Measurements from ENCODE around the gene GBF1.

GBF1 gene

DNA sequence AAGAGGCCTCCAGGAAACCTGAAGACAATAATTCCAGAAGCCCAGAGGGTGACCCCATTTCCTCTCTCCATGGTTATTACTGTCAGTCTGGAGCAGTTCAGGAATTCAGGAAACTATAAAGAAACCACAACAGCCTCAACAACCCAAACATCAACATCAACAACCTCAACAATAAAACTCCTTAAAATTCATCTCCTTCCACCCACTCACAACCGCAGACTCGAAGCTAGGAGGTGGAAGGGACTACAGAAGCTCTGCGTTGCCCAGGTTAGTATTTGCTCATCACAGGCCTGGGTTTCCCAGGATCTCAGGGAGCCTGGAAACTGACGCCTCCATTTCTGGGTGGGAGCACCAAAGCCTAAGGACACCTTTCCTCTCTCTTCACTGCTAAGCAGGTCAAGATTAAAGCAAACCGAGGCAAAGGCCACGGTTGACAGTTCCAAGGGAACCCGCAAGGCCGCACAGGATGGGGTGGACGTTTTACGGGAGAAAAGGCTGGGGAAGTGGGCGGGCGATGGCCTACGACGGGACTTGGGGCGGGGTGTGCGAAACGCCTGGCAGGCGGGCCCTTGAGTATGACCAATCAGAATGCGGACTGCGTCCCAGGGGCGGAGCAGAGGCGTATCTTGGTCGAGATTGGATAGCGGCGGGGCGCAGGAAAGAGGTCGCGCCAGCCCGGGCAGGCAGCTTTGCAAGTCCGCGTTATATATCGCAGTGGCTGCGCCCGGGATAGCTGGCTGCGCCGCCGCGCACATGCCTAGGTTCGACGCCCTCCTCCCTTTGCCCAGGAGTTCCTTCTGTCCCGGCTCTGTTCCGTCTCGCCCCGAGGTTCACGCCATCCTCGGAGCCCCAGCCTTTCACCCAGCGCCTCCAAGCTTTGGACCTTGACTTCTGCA is 19.4 kb upstream of the GBF1 start, which contains the start of gene ELOVL3:
ELOVL3 (plus strand) TSS at position 654 of the 896 bp plus-strand sequence. CDS start 250 bp downstream, outside the sequence.
- ATAC-seq (ENCODE audit: insufficient read depth, low read depth) (peak; percentile 93), DNase-seq (peak; percentile 85)
- Histone ChIP-seq H4K20me1 (ENCODE audit: insufficient read depth, low read length) (no peaks in the 10 kb centered on the region), H3K4me3 (ENCODE audit: low read depth in 1 of 2, low read length in 2 of 2) (no peak within 1 kb of the TSS), H3K27me3 (ENCODE audit: insufficient read depth, low read length, poor library complexity) (peaks cover 23% of the 10 kb centered on the region), H3K36me3 (ENCODE audit: insufficient read depth, low read length) (no peaks in the 10 kb centered on the region), H3K27ac (ENCODE audit: low read length) (no peak within 1 kb of the TSS), H3K9ac (ENCODE audit: low read depth, low read length) (no peak within 1 kb of the TSS), H2AFZ (ENCODE audit: low read depth, low read length) (no peak within 1 kb of the TSS; the same call in none of the 2 replicates), H3K4me1 (ENCODE audit: insufficient read depth, low read length) (peaks cover 6% of the 10 kb centered on the region), H3K79me2 (ENCODE audit: insufficient read depth, low read length) (no peaks in the 10 kb centered on the region), H3K9me3 (ENCODE audit: insufficient read depth, low read length, severe bottlenecking) (no peaks in the 10 kb centered on the region), H3K4me2 (ENCODE audit: insufficient read depth, low read length) (peak within 1 kb of the TSS; percentile 27; the same call in 1 of the 2 replicates)
- TF ChIP-seq EZH2 (IDR thresholded peaks at IDR 0.05; ENCODE audit: borderline replicate concordance, low read depth, low read length, severe bottlenecking) = no peak
- no peak for TF ChIP-seq CTCF (IDR thresholded peaks at IDR 0.05; ENCODE audit: borderline replicate concordance, extremely low read depth, low read length, poor library complexity, severe bottlenecking)

DNA sequence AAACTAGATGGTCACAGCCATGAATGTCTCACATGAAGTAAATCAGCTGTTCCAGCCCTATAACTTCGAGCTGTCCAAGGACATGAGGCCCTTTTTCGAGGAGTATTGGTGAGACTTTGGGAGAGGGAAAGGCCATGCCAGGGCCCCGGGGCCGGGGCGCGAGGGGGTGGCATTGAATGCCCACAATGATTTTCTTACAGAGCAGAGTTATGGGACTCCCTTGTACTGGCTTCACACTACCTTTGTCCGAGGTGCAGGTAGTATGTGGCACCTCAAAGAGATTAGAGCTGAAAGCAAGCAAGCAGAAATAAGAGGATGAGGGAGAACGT is 18.8 kb upstream of the GBF1 start:
- ATAC-seq (ENCODE audit: insufficient read depth, low read depth) = no peak
- H3K9me3 ChIP-seq (ENCODE audit: insufficient read depth, low read length, severe bottlenecking) = no peaks in the 10 kb centered on the region
- no peaks in the 10 kb centered on the region for H3K79me2 ChIP-seq (ENCODE audit: insufficient read depth, low read length)
- peak overlapping the region; percentile 27; the same call in 1 of the 2 replicates for H3K4me2 ChIP-seq (ENCODE audit: insufficient read depth, low read length)
- H2AFZ ChIP-seq (ENCODE audit: low read depth, low read length) = no peak overlapping the region
- TF ChIP-seq CTCF (IDR thresholded peaks at IDR 0.05; ENCODE audit: borderline replicate concordance, extremely low read depth, low read length, poor library complexity, severe bottlenecking) = no peak
- TF ChIP-seq EZH2 (IDR thresholded peaks at IDR 0.05; ENCODE audit: borderline replicate concordance, low read depth, low read length, severe bottlenecking) = no peak
- no peak overlapping the region for H3K4me3 ChIP-seq (ENCODE audit: low read depth in 1 of 2, low read length in 2 of 2)
- no peak for DNase-seq
- H3K27me3 ChIP-seq (ENCODE audit: insufficient read depth, low read length, poor library complexity) = peaks cover 23% of the 10 kb centered on the region
- no peak overlapping the region for H3K27ac ChIP-seq (ENCODE audit: low read length)
- no peak overlapping the region for H3K9ac ChIP-seq (ENCODE audit: low read depth, low read length)
- H3K36me3 ChIP-seq (ENCODE audit: insufficient read depth, low read length) = no peaks in the 10 kb centered on the region
- H3K4me1 ChIP-seq (ENCODE audit: insufficient read depth, low read length) = peaks cover 6% of the 10 kb centered on the region
- no peaks in the 10 kb centered on the region for H4K20me1 ChIP-seq (ENCODE audit: insufficient read depth, low read length)

DNA sequence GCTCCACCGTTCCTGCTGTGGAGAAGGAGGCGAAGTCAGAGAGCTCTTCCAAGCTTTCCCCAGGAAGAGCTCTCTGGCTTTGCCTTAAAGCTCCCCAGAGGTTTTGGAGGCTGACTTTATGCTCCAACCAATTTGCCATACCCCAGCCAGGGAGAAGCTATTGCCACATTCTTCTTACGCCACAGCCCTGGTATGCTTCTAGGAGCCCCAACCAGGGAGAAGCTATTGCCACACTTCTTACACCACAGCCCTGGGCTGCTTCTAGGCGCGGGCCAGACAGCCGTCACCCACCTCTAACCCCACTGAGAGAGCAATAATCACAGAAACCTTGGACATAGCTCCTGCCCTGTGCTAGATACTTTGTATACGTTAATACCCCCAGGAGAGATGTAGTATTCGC is 18.3 kb upstream of the GBF1 start:
- ATAC-seq (ENCODE audit: insufficient read depth, low read depth) (no peak), DNase-seq (no peak)
- no peaks in the 10 kb centered on the region for H3K9me3 ChIP-seq (ENCODE audit: insufficient read depth, low read length, severe bottlenecking)
- no peak overlapping the region for H2AFZ ChIP-seq (ENCODE audit: low read depth, low read length)
- no peaks in the 10 kb centered on the region for H3K79me2 ChIP-seq (ENCODE audit: insufficient read depth, low read length)
- no peak overlapping the region for H3K4me2 ChIP-seq (ENCODE audit: insufficient read depth, low read length)
- H3K4me1 ChIP-seq (ENCODE audit: insufficient read depth, low read length) = peaks cover 6% of the 10 kb centered on the region
- no peak overlapping the region for H3K9ac ChIP-seq (ENCODE audit: low read depth, low read length)
- TF ChIP-seq EZH2 (IDR thresholded peaks at IDR 0.05; ENCODE audit: borderline replicate concordance, low read depth, low read length, severe bottlenecking) (no peak), CTCF (IDR thresholded peaks at IDR 0.05; ENCODE audit: borderline replicate concordance, extremely low read depth, low read length, poor library complexity, severe bottlenecking) (no peak)
- H3K27me3 ChIP-seq (ENCODE audit: insufficient read depth, low read length, poor library complexity) = peaks cover 23% of the 10 kb centered on the region
- H3K4me3 ChIP-seq (ENCODE audit: low read depth in 1 of 2, low read length in 2 of 2) = no peak overlapping the region
- no peaks in the 10 kb centered on the region for H3K36me3 ChIP-seq (ENCODE audit: insufficient read depth, low read length)
- no peak overlapping the region for H3K27ac ChIP-seq (ENCODE audit: low read length)
- no peaks in the 10 kb centered on the region for H4K20me1 ChIP-seq (ENCODE audit: insufficient read depth, low read length)
